Heart left ventricle (tissue), 13 donors: Measurements from ENCODE around the gene PLA2R1.

Experiments
- CTCF ChIP-seq, 12 donors: fragments of 200-600 bp; sonication (generic) in 4 of 12; IDR thresholded peaks; one replicate each; pipeline versions ENCODE4 v1.5.0 to v1.8.0; 2018 to 2022; ENCODE audit warnings: antibody characterized with exemption in 12 of 12, mild to moderate bottlenecking in 5 of 12
- POLR2A ChIP-seq, 2 donors: fragments of 450-650 bp; IDR thresholded peaks; one replicate each; pipeline ENCODE4 v1.6.1; 2017; ENCODE audit warnings: antibody characterized with exemption in 2 of 2, mild to moderate bottlenecking in 2 of 2, moderate library complexity in 2 of 2
- donor health status: ischemic (EF 13 %, LVEDD 7.1; RV severe dilation, severe dysfunction).
- donor health status: DM: no; HTN: yes; CAD: no.
- donor health status: DM: no; HTN: no; CAD: no.
- donor health status: ischemic (EF 25% LVEDD 6.9; RV normal size, moderate dysfunction).
- donor health status: ischemic (EF 25% LVEDD 5.7; RV mildly dilated, moderate dysfunction).
- donor health status: ischemic (EF 35%, LVEDD 5.7; RV mildly dilated, moderate dysfunction).
- donor health status: nonischemic (EF 11% LVEDD 7.7; RV severe dilation, severe dysfunction).
- donor health status: DM: yes; HTN: yes; CAD: no.
- donor health status: PGD.
- donor health status: ischemic (EF 29% LVEDD 5.4; RV normal size, mild dysfunction).
- donor health status: nonischemic (EF 23%, LVEDD 6.1; RV moderate dilation, normal function).

GRCh38 chr2:160052531-160052930 is 9.9 kb downstream of the PLA2R1 start:
- no peak for TF ChIP-seq CTCF (IDR thresholded peaks at IDR 0.05)
- no peak for TF ChIP-seq POLR2A (IDR thresholded peaks at IDR 0.05)
